Dermis lymphatic vessel endothelial cell (primary cell): ENCODE measurements around the gene MRPL50. TPM values are rescaled to one million over a fixed set of nuclear protein-coding genes. Genes with fewer than 3 reads are reported as not detected.

ENCODE experiments used
- total RNA-seq: library from RNA; depleted of rRNA; stranded (reverse); fragments of >200 nt; gene quantifications from 2 replicates; pipeline ENCODE4 v1.2.1, GENCODE V29; 2014

The MRPL50 gene
- total RNA-seq: 12.8 and 19.3 TPM in 2 replicates

GRCh38 chr9:101398068-101398929 is at the start of gene MRPL50, which contains the start of gene ZNF189:
TSS of gene MRPL50 (minus strand) at chr9:101398618. CDS start at chr9:101398592, 26 bp downstream.
TSS of gene ZNF189 (plus strand) at chr9:101398851. CDS start at chr9:101399157, 306 bp downstream.

GRCh38 chr9:101435601-101436079 is 37.2 kb upstream of the MRPL50 start, which contains the start of gene ALDOB:
TSS of gene ALDOB (minus strand) at chr9:101435774. CDS start at chr9:101430887, 4,887 bp downstream.

GRCh38 chr9:101384873-101385536 is 13.4 kb downstream of the MRPL50 start, which contains the start of gene BAAT:
TSS of gene BAAT (minus strand) at chr9:101385006. CDS start at chr9:101371404, 13,602 bp downstream.

Other genes starting within 250 kb of the MRPL50 start
- under 0.01 TPM in 1 of 2 replicates, not detected in the other for gene BAAT, start 13.6 kb downstream of the MRPL50 start, total RNA-seq
- gene ZNF189, start 233 bp upstream of the MRPL50 start, total RNA-seq: 17.6 and 40.5 TPM in 2 replicates
- 0.22 and 0.34 TPM in 2 replicates for gene ALDOB, start 37.2 kb upstream of the MRPL50 start, total RNA-seq
- gene RNF20, start 135.2 kb upstream of the MRPL50 start, total RNA-seq: 21.3 and 31.2 TPM in 2 replicates
- gene PPP3R2, start 196.4 kb upstream of the MRPL50 start, total RNA-seq: not detected in 2 replicates